Epithelial cell of esophagus (primary cell): ENCODE results near the gene BPIFA3.

Experiments used
- DNase-seq: peaks from one replicate; pipeline ENCODE4 v3.0.0; 2010; ENCODE audit warnings: low read depth
- H3K4me3 ChIP-seq: 2 replicates; pipeline ENCODE4 v1.5.1; 2011; ENCODE audit warnings: mild to moderate bottlenecking, low read length, control low read depth
- TF ChIP-seq, protein P1 (sequence below): IDR thresholded peaks from 2 replicates; pipeline ENCODE4 v1.5.1; 2011; ENCODE audit warnings: low read depth, mild to moderate bottlenecking, low read length, control low read depth, inconsistent platforms; ENCODE audit not compliant: insufficient read depth; ENCODE audit errors: missing control alignments

The BPIFA3 gene

DNA sequence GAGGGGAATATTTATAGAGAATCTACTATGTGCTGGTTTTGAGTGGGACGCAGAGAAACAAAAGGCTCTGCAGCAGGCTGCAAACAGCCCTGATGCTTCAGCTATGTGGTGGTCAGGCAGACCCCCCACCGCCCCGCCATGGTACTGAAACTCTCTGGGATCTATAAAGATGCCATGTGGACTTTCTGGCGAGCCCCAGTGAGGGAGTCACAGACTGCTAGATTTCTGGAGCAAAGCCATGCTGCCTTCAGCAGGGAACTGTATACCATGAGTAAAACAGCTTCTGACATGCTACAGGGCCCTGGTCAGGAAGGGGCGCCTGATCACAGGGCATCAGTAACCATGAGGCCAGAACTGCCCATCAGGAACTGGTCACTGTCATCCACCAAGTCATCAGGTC lies 46.6 kb downstream of the BPIFA3 start:
- no peak overlapping the region for H3K4me3 ChIP-seq
- TF ChIP-seq, protein P1, sequence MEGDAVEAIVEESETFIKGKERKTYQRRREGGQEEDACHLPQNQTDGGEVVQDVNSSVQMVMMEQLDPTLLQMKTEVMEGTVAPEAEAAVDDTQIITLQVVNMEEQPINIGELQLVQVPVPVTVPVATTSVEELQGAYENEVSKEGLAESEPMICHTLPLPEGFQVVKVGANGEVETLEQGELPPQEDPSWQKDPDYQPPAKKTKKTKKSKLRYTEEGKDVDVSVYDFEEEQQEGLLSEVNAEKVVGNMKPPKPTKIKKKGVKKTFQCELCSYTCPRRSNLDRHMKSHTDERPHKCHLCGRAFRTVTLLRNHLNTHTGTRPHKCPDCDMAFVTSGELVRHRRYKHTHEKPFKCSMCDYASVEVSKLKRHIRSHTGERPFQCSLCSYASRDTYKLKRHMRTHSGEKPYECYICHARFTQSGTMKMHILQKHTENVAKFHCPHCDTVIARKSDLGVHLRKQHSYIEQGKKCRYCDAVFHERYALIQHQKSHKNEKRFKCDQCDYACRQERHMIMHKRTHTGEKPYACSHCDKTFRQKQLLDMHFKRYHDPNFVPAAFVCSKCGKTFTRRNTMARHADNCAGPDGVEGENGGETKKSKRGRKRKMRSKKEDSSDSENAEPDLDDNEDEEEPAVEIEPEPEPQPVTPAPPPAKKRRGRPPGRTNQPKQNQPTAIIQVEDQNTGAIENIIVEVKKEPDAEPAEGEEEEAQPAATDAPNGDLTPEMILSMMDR: no peak
- no peak for DNase-seq

DNA sequence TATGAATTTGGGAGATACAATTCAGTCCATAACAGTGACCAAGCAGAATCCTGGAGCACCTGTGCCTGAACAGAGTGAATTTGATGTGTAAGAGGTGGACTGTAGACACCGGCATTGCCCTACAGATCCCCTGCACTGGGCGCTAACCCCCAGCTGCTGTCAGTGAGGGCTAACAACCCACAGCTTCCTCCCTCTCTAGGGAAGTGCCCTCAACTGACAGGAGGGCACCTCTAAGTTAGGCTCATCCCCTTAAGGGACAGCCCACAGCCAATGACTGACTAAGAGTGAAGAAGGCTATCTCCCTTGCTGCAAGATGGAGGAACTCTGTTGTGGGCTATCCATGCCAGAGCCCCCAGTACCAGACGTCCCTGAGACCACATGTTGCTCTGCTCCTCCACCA lies 50.5 kb downstream of the BPIFA3 start:
- TF ChIP-seq, protein P1: no peak
- no peak for DNase-seq
- no peak overlapping the region for H3K4me3 ChIP-seq

GRCh38 chr20:33272155-33272873 lies 55.2 kb downstream of the BPIFA3 start:
- no peak for DNase-seq
- TF ChIP-seq, protein P1: no peak

GRCh38 chr20:33273117-33273851 lies 56.1 kb downstream of the BPIFA3 start:
- H3K4me3 ChIP-seq: no peak overlapping the region
- DNase-seq: no peak
- TF ChIP-seq, protein P1: no peak

More at GRCh38 chr20:33272155-33272873, 55.2 kb downstream of the BPIFA3 start:
- H3K4me3 ChIP-seq: no peak overlapping the region

- TF ChIP-seq, protein P1: no peak
- no peak for DNase-seq
- no peak overlapping the region for H3K4me3 ChIP-seq
Measured at GRCh38 chr20:33275215-33275614, 58.1 kb downstream of the BPIFA3 start.

- no peak overlapping the region for H3K4me3 ChIP-seq
- no peak for DNase-seq
Measured at GRCh38 chr20:33275871-33276270, 58.7 kb downstream of the BPIFA3 start.

More at GRCh38 chr20:33275871-33276270, 58.7 kb downstream of the BPIFA3 start:
- TF ChIP-seq, protein P1: no peak
